ENCODE results near the gene DHH. TPM values are rescaled to one million over a fixed set of nuclear protein-coding genes. Genes with fewer than 3 reads are reported as not detected.

Gene DHH
- total RNA-seq (1 to 10 TPM; 1.3 to 2.6 TPM), polyA plus RNA-seq (under 1 TPM; 0.16 to 0.64 TPM)
- long read RNA-seq, donor 1, full-length matches to known transcripts = 2 of 2 reads
- long read RNA-seq, donor 1, partial matches to known transcripts = 0 of 2 reads
- long read RNA-seq, donor 1, other reads (novel, unspliced or antisense) = 0 of 2 reads
- long read RNA-seq, donor 2 = 0 reads
- long read RNA-seq, donor 3 = 0 reads
- long read RNA-seq, donor 4 = 0 reads
- long read RNA-seq, donor 5 = 0 reads

- H3K36me3 ChIP-seq (ENCODE audit: control insufficient read depth in 4 of 4, insufficient read depth in 4 of 4, low read length in 4 of 4) = peaks cover 5 to 16% (median 9%) of the 10 kb centered on the region in 4 donors
- no peak for ATAC-seq (ENCODE audit: insufficient read depth, low FRiP score)
- peaks cover 0 to 52% (median 51%) of the 10 kb centered on the region in 3 donors for H3K27me3 ChIP-seq (ENCODE audit: control insufficient read depth in 3 of 3, insufficient read depth in 3 of 3, low read length in 2 of 3)
- no peak within 1 kb of the TSS for H3K9ac ChIP-seq (ENCODE audit: insufficient read depth in 1 of 2, low read length in 2 of 2)
- peak within 1 kb of the TSS; percentile 6 for H3K4me3 ChIP-seq
- WGBS, 2 donors = 2% methylated on average over 49 of the region's 49 CpGs
- DNase-seq = peak in 1 of 3 donors; percentile 32
- no peak within 1 kb of the TSS for H3K27ac ChIP-seq (ENCODE audit: low read depth in 1 of 2, low read length in 1 of 2)
- peaks cover 0 to 4% (median 0%) of the 10 kb centered on the region in 4 donors for H3K9me3 ChIP-seq (ENCODE audit: control insufficient read depth in 4 of 4, insufficient read depth in 3 of 4, low read length in 3 of 4)
- H3K4me1 ChIP-seq (ENCODE audit: control insufficient read depth in 5 of 5, insufficient read depth in 5 of 5, low read length in 5 of 5) = peaks cover 0 to 37% (median 20%) of the 10 kb centered on the region in 5 donors
- no peak for TF ChIP-seq CTCF (IDR thresholded peaks at IDR 0.05; ENCODE audit: control extremely low read depth, extremely low read depth)
Observed at GRCh38 chr12:49094160-49094974, at the start of gene DHH. TSS of gene DHH (minus strand) at chr12:49094801. CDS start at chr12:49094512, 289 bp downstream.

GRCh38 chr12:49144384-49144783, 49.8 kb upstream of the DHH start:
- TF ChIP-seq CTCF (IDR thresholded peaks at IDR 0.05; ENCODE audit: control extremely low read depth, extremely low read depth) = no peak
- ATAC-seq (ENCODE audit: insufficient read depth, low FRiP score) (no peak), DNase-seq (no peak)
- H3K9me3 ChIP-seq (ENCODE audit: control insufficient read depth in 4 of 4, insufficient read depth in 3 of 4, low read length in 3 of 4) = no peaks in the 10 kb centered on the region
- 90 to 93% methylated on average over 2 of the region's 2 CpGs for WGBS, 2 donors
- H3K4me3 ChIP-seq = no peak overlapping the region
- H3K36me3 ChIP-seq (ENCODE audit: control insufficient read depth in 4 of 4, insufficient read depth in 4 of 4, low read length in 4 of 4) = no peaks in the 10 kb centered on the region
- H3K27ac ChIP-seq (ENCODE audit: low read depth in 1 of 2, low read length in 1 of 2) = no peak overlapping the region
- no peak overlapping the region for H3K9ac ChIP-seq (ENCODE audit: insufficient read depth in 1 of 2, low read length in 2 of 2)
- no peaks in the 10 kb centered on the region for H3K4me1 ChIP-seq (ENCODE audit: control insufficient read depth in 5 of 5, insufficient read depth in 5 of 5, low read length in 5 of 5)
- no peaks in the 10 kb centered on the region for H3K27me3 ChIP-seq (ENCODE audit: control insufficient read depth in 3 of 3, insufficient read depth in 3 of 3, low read length in 2 of 3)

- no peaks in the 10 kb centered on the region for H3K4me1 ChIP-seq (ENCODE audit: control insufficient read depth in 5 of 5, insufficient read depth in 5 of 5, low read length in 5 of 5)
- H3K27me3 ChIP-seq (ENCODE audit: control insufficient read depth in 3 of 3, insufficient read depth in 3 of 3, low read length in 2 of 3) = no peaks in the 10 kb centered on the region
- TF ChIP-seq CTCF (IDR thresholded peaks at IDR 0.05; ENCODE audit: control extremely low read depth, extremely low read depth) = no peak
- H3K36me3 ChIP-seq (ENCODE audit: control insufficient read depth in 4 of 4, insufficient read depth in 4 of 4, low read length in 4 of 4) = no peaks in the 10 kb centered on the region
- no peak overlapping the region for H3K27ac ChIP-seq (ENCODE audit: low read depth in 1 of 2, low read length in 1 of 2)
- ATAC-seq (ENCODE audit: insufficient read depth, low FRiP score) (no peak), DNase-seq (no peak)
- no peak overlapping the region for H3K4me3 ChIP-seq
- no peak overlapping the region for H3K9ac ChIP-seq (ENCODE audit: insufficient read depth in 1 of 2, low read length in 2 of 2)
- 94 to 95% methylated on average over 2 of the region's 2 CpGs for WGBS, 2 donors
- H3K9me3 ChIP-seq (ENCODE audit: control insufficient read depth in 4 of 4, insufficient read depth in 3 of 4, low read length in 3 of 4) = no peaks in the 10 kb centered on the region
Observed at GRCh38 chr12:49138999-49139398, 44.4 kb upstream of the DHH start.
